Prostate gland (tissue), 2 donors: ENCODE data around the gene SAMD9L. TPM values are rescaled to one million over a fixed set of nuclear protein-coding genes. Genes with fewer than 3 reads are reported as not detected.

Experiments
- DNase-seq: peaks from one replicate; pipeline ENCODE4 v3.0.0-alpha.2; 2019; ENCODE audit warnings: low spot score
- H3K27ac ChIP-seq, 2 donors: fragments of 200-600 bp; sonication (generic); 2 replicates each; pipeline ENCODE4 v1.5.1; 2017 to 2019
- H3K27me3 ChIP-seq: fragments of 200-600 bp; sonication (generic); replicated peaks from 2 replicates; pipeline ENCODE4 v1.5.1; 2019; ENCODE audit not compliant: insufficient read depth
- H3K36me3 ChIP-seq, 2 donors: fragments of 200-600 bp; sonication (generic); 1 replicate in 1 of 2; 2 replicates in 1 of 2; pipeline versions ENCODE4 v1.5.1 to v1.8.1; 2017 to 2019
- H3K4me1 ChIP-seq: fragments of 200-600 bp; sonication (generic); replicated peaks from 2 replicates; pipeline ENCODE4 v1.5.1; 2019
- H3K4me3 ChIP-seq, 2 donors: fragments of 200-600 bp; sonication (generic); 2 replicates each; pipeline ENCODE4 v1.5.1; 2017 to 2019
- H3K9me3 ChIP-seq: fragments of 200-600 bp; sonication (generic); 2 replicates; pipeline ENCODE4 v1.5.1; 2017
- CTCF ChIP-seq, 4 experiments: fragments of 200-600 bp in 2 of 4; fragments of 450-650 bp in 2 of 4; sonication (generic) in 2 of 4; IDR thresholded peaks; 1 replicate in 3 of 4; 2 replicates in 1 of 4; pipeline ENCODE4 v1.5.1; 2016 to 2019; ENCODE audit warnings: antibody characterized with exemption in 4 of 4, mild to moderate bottlenecking in 2 of 4, moderate library complexity in 2 of 4
- POLR2A ChIP-seq: fragments of 450-650 bp; IDR thresholded peaks from one replicate; pipeline ENCODE4 v1.6.1; 2016; ENCODE audit warnings: antibody characterized with exemption, mild to moderate bottlenecking
- POLR2AphosphoS5 ChIP-seq: sonication (generic); formaldehyde crosslinking; IDR thresholded peaks from one replicate; pipeline ENCODE4 v1.6.1; 2017; ENCODE audit warnings: antibody characterized with exemption
- WGBS: methylation state at CpG from one replicate; pipeline ENCODE4 v1.1.5; 2018; 5-methylcytosine and 5-hydroxymethylcytosine counted together
- intact Hi-C: fragments of 100-400 bp; cut with DNase I; formaldehyde crosslinking; loops from one replicate; pipeline ENCODE4 v1.14.2; 2022
- total RNA-seq, 2 donors: library from RNA; depleted of rRNA; stranded (reverse); fragments of >200 nt; gene quantifications; one replicate each; pipeline ENCODE4 v1.1.0, GENCODE V29; 2016

Gene SAMD9L
- total RNA-seq, 2 donors from 2014 or later, result 2.2 to 6.2 TPM

- no peak for DNase-seq
- H3K4me3 ChIP-seq, result no peak overlapping the region
- no peaks in the 10 kb centered on the region for H3K9me3 ChIP-seq
- no peaks in the 10 kb centered on the region for H3K27me3 ChIP-seq
- no peak overlapping the region for H3K27ac ChIP-seq
- 65% methylated on average over 1 of the region's 1 CpG for WGBS
- intact Hi-C loops, result no loop called here
- no peaks in the 10 kb centered on the region for H3K4me1 ChIP-seq
- no peaks in the 10 kb centered on the region for H3K36me3 ChIP-seq
- no peak for TF ChIP-seq CTCF (IDR thresholded peaks at IDR 0.05)
- TF ChIP-seq POLR2A, result no peak
- TF ChIP-seq POLR2AphosphoS5, result no peak
These were observed 37.3 kb upstream of the SAMD9L start for GRCh38 chr7:93185303-93186027.

- Histone ChIP-seq H3K4me3 (no peak overlapping the region), H3K27ac (no peak overlapping the region), H3K4me1 (no peaks in the 10 kb centered on the region), H3K36me3 (no peaks in the 10 kb centered on the region), H3K9me3 (no peaks in the 10 kb centered on the region), H3K27me3 (no peaks in the 10 kb centered on the region)
- intact Hi-C loops, result no loop called here
- no peak for DNase-seq
- TF ChIP-seq POLR2AphosphoS5 (no peak), CTCF (IDR thresholded peaks at IDR 0.05) (no peak)
These were observed 31.0 kb upstream of the SAMD9L start for GRCh38 chr7:93179173-93179572.

GRCh38 chr7:93178213-93178612 lies 30.0 kb upstream of the SAMD9L start:
- no peaks in the 10 kb centered on the region for H3K27me3 ChIP-seq
- TF ChIP-seq CTCF (IDR thresholded peaks at IDR 0.05), result peak in 1 of 4 experiments; percentile 57
- TF ChIP-seq POLR2A, result no peak
- H3K4me1 ChIP-seq, result no peaks in the 10 kb centered on the region
- no peaks in the 10 kb centered on the region for H3K36me3 ChIP-seq
- WGBS, result 24% methylated on average over 3 of the region's 3 CpGs
- DNase-seq, result no peak
- H3K4me3 ChIP-seq, result no peak overlapping the region
- intact Hi-C loops, result no loop called here
- no peaks in the 10 kb centered on the region for H3K9me3 ChIP-seq
- no peak overlapping the region for H3K27ac ChIP-seq

DNA sequence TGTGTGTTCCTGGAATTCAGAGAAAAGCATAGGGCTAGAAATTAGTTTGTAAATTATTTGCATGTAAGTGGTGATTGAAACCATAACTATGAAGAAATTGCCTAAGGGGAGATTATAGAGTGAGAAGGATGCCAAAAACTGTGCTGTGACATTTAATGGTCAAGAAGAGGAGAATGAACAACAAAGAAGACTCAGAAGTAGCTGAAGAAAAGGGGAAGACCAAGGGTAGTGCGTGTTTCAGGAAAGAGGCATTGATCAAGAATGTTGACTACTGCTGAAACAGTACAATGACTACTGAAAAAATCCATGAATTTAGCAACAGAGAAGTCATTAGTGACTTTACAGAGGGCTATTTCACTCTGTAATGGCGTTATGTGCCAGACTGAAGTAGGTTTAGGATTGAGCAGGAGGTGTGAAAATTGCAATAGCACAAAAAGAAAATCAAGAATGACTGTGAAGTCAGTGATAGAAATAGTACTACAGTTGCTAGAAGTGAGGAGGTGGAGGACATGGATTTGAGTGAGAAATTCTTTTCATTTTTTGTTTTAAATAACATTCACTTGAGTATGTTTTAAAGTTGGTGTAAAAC lies 28.9 kb upstream of the SAMD9L start:
- H3K9me3 ChIP-seq, result no peaks in the 10 kb centered on the region
- TF ChIP-seq POLR2AphosphoS5, result no peak
- no peak for TF ChIP-seq CTCF (IDR thresholded peaks at IDR 0.05)
- no peak for TF ChIP-seq POLR2A
- no peak for DNase-seq
- H3K27ac ChIP-seq, result no peak overlapping the region
- no peaks in the 10 kb centered on the region for H3K4me1 ChIP-seq
- H3K4me3 ChIP-seq, result no peak overlapping the region
- H3K36me3 ChIP-seq, result no peaks in the 10 kb centered on the region
- 60% methylated on average over 2 of the region's 2 CpGs for WGBS
- intact Hi-C loops, result no loop called here
- no peaks in the 10 kb centered on the region for H3K27me3 ChIP-seq

GRCh38 chr7:93175219-93175618 lies 27.0 kb upstream of the SAMD9L start:
- TF ChIP-seq CTCF (IDR thresholded peaks at IDR 0.05) (no peak), POLR2AphosphoS5 (no peak), POLR2A (no peak)
- 98% methylated on average over 2 of the region's 2 CpGs for WGBS
- Histone ChIP-seq H3K4me1 (no peaks in the 10 kb centered on the region), H3K27me3 (no peaks in the 10 kb centered on the region), H3K27ac (no peak overlapping the region), H3K4me3 (no peak overlapping the region), H3K36me3 (no peaks in the 10 kb centered on the region), H3K9me3 (no peaks in the 10 kb centered on the region)
- DNase-seq, result no peak
- intact Hi-C loops, result no loop called here
